ENCODE measurements around the gene KDM4B.

KDM4B gene

GRCh38 chr19:5143471-5144411 is 174.8 kb downstream of the KDM4B start:
- no peak for TF ChIP-seq CTCF (IDR thresholded peaks at IDR 0.05; ENCODE audit: low read depth, low read length)
- no peak for DNase-seq (ENCODE audit: low read depth in 2 of 2)
- H3K4me3 ChIP-seq (replicated peaks in 1 of 2; ENCODE audit: low read depth in 2 of 2, low read length in 2 of 2) = no peak overlapping the region

GRCh38 chr19:5144545-5145179 is 175.7 kb downstream of the KDM4B start:
- DNase-seq (ENCODE audit: low read depth in 2 of 2) = no peak

GRCh38 chr19:5145521-5146511 is 176.9 kb downstream of the KDM4B start:
- DNase-seq (ENCODE audit: low read depth in 2 of 2) = no peak
- no peak for TF ChIP-seq CTCF (IDR thresholded peaks at IDR 0.05; ENCODE audit: low read depth, low read length)
- no peak overlapping the region for H3K4me3 ChIP-seq (replicated peaks in 1 of 2; ENCODE audit: low read depth in 2 of 2, low read length in 2 of 2)

More at GRCh38 chr19:5144545-5145179, 175.7 kb downstream of the KDM4B start:
- no peak overlapping the region for H3K4me3 ChIP-seq (replicated peaks in 1 of 2; ENCODE audit: low read depth in 2 of 2, low read length in 2 of 2)
- no peak for TF ChIP-seq CTCF (IDR thresholded peaks at IDR 0.05; ENCODE audit: low read depth, low read length)

GRCh38 chr19:5147074-5147977 is 178.4 kb downstream of the KDM4B start:
- H3K4me3 ChIP-seq (replicated peaks in 1 of 2; ENCODE audit: low read depth in 2 of 2, low read length in 2 of 2) = no peak overlapping the region
- no peak for DNase-seq (ENCODE audit: low read depth in 2 of 2)
- TF ChIP-seq CTCF (IDR thresholded peaks at IDR 0.05; ENCODE audit: low read depth, low read length) = no peak

GRCh38 chr19:5147978-5148793 is 179.3 kb downstream of the KDM4B start:
- no peak overlapping the region for H3K4me3 ChIP-seq (replicated peaks in 1 of 2; ENCODE audit: low read depth in 2 of 2, low read length in 2 of 2)
- no peak for TF ChIP-seq CTCF (IDR thresholded peaks at IDR 0.05; ENCODE audit: low read depth, low read length)
- no peak for DNase-seq (ENCODE audit: low read depth in 2 of 2)

Data from cardiac fibroblast (primary cell).